ENCODE measurements around the gene CTNNBL1. TPM values are rescaled to one million over a fixed set of nuclear protein-coding genes. Genes with fewer than 3 reads are reported as not detected.

CTNNBL1 gene
- total RNA-seq, 4 donors from 2014 or later, result 25.5 to 38.4 (median 35.1) TPM

- WGBS, 2 donors, result 82 to 95% methylated on average over 9 of the region's 9 CpGs
- no peak for DNase-seq (ENCODE audit: low spot score in 2 of 2)
- peaks cover 0 to 87% (median 0%) of the 10 kb centered on the region in 3 donors for H3K36me3 ChIP-seq
- H3K4me3 ChIP-seq, result no peak overlapping the region
- no peaks in the 10 kb centered on the region for H3K9me3 ChIP-seq
- no peak overlapping the region for H3K27ac ChIP-seq
- no peaks in the 10 kb centered on the region for H3K27me3 ChIP-seq
- no peaks in the 10 kb centered on the region for H3K4me1 ChIP-seq
- TF ChIP-seq POLR2A (IDR thresholded peaks at IDR 0.05) (no peak), CTCF (IDR thresholded peaks at IDR 0.05) (no peak), EP300 (IDR thresholded peaks at IDR 0.05) (no peak)
These were observed 178.3 kb downstream of the CTNNBL1 start for GRCh38 chr20:37872161-37872560.

GRCh38 chr20:37873884-37874283, 180.1 kb downstream of the CTNNBL1 start:
- TF ChIP-seq CTCF (IDR thresholded peaks at IDR 0.05), result no peak
- no peak for TF ChIP-seq POLR2A (IDR thresholded peaks at IDR 0.05)
- no peak for TF ChIP-seq EP300 (IDR thresholded peaks at IDR 0.05)
- DNase-seq (ENCODE audit: low spot score in 2 of 2), result no peak
- Histone ChIP-seq H3K27ac (no peak overlapping the region), H3K9me3 (no peaks in the 10 kb centered on the region), H3K36me3 (peaks cover 0 to 70% (median 0%) of the 10 kb centered on the region in 3 donors), H3K27me3 (no peaks in the 10 kb centered on the region), H3K4me1 (no peaks in the 10 kb centered on the region), H3K4me3 (no peak overlapping the region)
- WGBS, 2 donors, result 91% methylated on average over 7 to 11 of the region's 11 CpGs

GRCh38 chr20:37875460-37876175, 181.8 kb downstream of the CTNNBL1 start:
- Histone ChIP-seq H3K4me3 (no peak overlapping the region), H3K27me3 (no peaks in the 10 kb centered on the region), H3K9me3 (no peaks in the 10 kb centered on the region), H3K36me3 (peaks cover 0 to 53% (median 0%) of the 10 kb centered on the region in 3 donors), H3K27ac (no peak overlapping the region), H3K4me1 (no peaks in the 10 kb centered on the region)
- TF ChIP-seq POLR2A (IDR thresholded peaks at IDR 0.05), result no peak
- no peak for TF ChIP-seq EP300 (IDR thresholded peaks at IDR 0.05)
- TF ChIP-seq CTCF (IDR thresholded peaks at IDR 0.05), result no peak
- 88 to 90% methylated on average over 24 of the region's 24 CpGs for WGBS, 2 donors
- DNase-seq (ENCODE audit: low spot score in 2 of 2), result no peak

- Histone ChIP-seq H3K4me3 (no peak overlapping the region), H3K36me3 (peaks cover 0 to 40% (median 0%) of the 10 kb centered on the region in 3 donors), H3K4me1 (no peaks in the 10 kb centered on the region), H3K9me3 (no peaks in the 10 kb centered on the region), H3K27me3 (no peaks in the 10 kb centered on the region), H3K27ac (no peak overlapping the region)
- WGBS, 2 donors, result 56 to 81% methylated on average over 7 of the region's 7 CpGs
- no peak for TF ChIP-seq EP300 (IDR thresholded peaks at IDR 0.05)
- no peak for TF ChIP-seq CTCF (IDR thresholded peaks at IDR 0.05)
- TF ChIP-seq POLR2A (IDR thresholded peaks at IDR 0.05), result no peak
- DNase-seq (ENCODE audit: low spot score in 2 of 2), result no peak
These were observed 183.0 kb downstream of the CTNNBL1 start for GRCh38 chr20:37876863-37877262.
